Mammary microvascular endothelial cell (primary cell): ENCODE data around the gene GPR22. TPM values are rescaled to one million over a fixed set of nuclear protein-coding genes. Genes with fewer than 3 reads are reported as not detected.

Source experiments
- total RNA-seq: library from RNA; depleted of rRNA; stranded (reverse); fragments of >200 nt; gene quantifications from 2 replicates; pipeline ENCODE4 v1.2.3, GENCODE V29; 2015

GPR22 gene, protein sequence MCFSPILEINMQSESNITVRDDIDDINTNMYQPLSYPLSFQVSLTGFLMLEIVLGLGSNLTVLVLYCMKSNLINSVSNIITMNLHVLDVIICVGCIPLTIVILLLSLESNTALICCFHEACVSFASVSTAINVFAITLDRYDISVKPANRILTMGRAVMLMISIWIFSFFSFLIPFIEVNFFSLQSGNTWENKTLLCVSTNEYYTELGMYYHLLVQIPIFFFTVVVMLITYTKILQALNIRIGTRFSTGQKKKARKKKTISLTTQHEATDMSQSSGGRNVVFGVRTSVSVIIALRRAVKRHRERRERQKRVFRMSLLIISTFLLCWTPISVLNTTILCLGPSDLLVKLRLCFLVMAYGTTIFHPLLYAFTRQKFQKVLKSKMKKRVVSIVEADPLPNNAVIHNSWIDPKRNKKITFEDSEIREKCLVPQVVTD
- total RNA-seq = not detected in 2 replicates

DNA sequence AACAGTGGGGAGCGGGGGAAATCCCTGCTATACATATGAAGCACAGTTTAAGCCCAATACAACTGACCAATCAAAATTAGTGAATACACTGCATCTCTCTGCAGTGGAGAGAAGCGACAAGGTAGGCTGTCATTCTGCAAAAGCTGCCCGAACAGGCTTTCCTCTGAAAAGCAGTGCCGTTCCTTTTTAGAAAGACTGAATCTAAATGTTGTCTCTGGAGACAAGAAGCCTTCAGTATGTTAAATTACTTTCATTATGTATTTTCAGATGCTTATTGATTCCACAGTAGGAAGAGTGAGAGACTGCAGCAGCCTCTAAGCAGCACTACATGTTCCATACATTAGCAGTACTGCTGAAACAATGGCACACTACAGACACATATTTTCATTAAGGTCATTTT, at the start of gene GPR22:
GPR22 (plus strand) TSS at position 129 of the 400 bp plus-strand sequence. CDS start 4,004 bp downstream, outside the sequence.

Other genes starting within 250 kb of the GPR22 start
- 46.3 and 53.4 TPM in 2 replicates for gene COG5, start 93.9 kb downstream of the GPR22 start, total RNA-seq
- 9.7 and 11.1 TPM in 2 replicates for gene DUS4L, start 93.9 kb downstream of the GPR22 start, total RNA-seq
- gene BCAP29, start 110.2 kb downstream of the GPR22 start, total RNA-seq = 214 and 266 TPM in 2 replicates
- gene SLC26A4, start 190.8 kb downstream of the GPR22 start, total RNA-seq = 1.1 and 1.3 TPM in 2 replicates